Measurements from ENCODE around the gene KIF19.

The KIF19 gene

GRCh38 chr17:74374858-74375257 lies 48.8 kb downstream of the KIF19 start:
- no peak for DNase-seq
- no peak for TF ChIP-seq CTCF (IDR thresholded peaks at IDR 0.05; ENCODE audit: low read depth, low read length, missing control alignments)
- no peaks in the 10 kb centered on the region for H3K36me3 ChIP-seq (replicated peaks)

GRCh38 chr17:74379495-74380085 lies 53.6 kb downstream of the KIF19 start:
- in situ Hi-C loops (cut with HindIII; ENCODE audit: low pct_ligation_motif_present, low sequenced_read_pairs): no loop called here
- no peaks in the 10 kb centered on the region for H3K36me3 ChIP-seq (replicated peaks)
- H3K27ac ChIP-seq: no peak overlapping the region
- peak; percentile 71 for DNase-seq
- peak; percentile 86 for TF ChIP-seq CTCF (IDR thresholded peaks at IDR 0.05; ENCODE audit: low read depth, low read length, missing control alignments)
- H3K27me3 ChIP-seq (replicated peaks): no peaks in the 10 kb centered on the region
- H3K4me3 ChIP-seq (ENCODE audit: low read depth, low read length): no peak overlapping the region

More at GRCh38 chr17:74374858-74375257, 48.8 kb downstream of the KIF19 start:
- Histone ChIP-seq H3K4me3 (ENCODE audit: low read depth, low read length) (no peak overlapping the region), H3K27me3 (replicated peaks) (no peaks in the 10 kb centered on the region), H3K27ac (no peak overlapping the region)
- in situ Hi-C loops (cut with HindIII; ENCODE audit: low pct_ligation_motif_present, low sequenced_read_pairs): no loop called here

- TF ChIP-seq CTCF (IDR thresholded peaks at IDR 0.05; ENCODE audit: low read depth, low read length, missing control alignments): no peak
- H3K27me3 ChIP-seq (replicated peaks): no peaks in the 10 kb centered on the region
- H3K36me3 ChIP-seq (replicated peaks): no peaks in the 10 kb centered on the region
- H3K27ac ChIP-seq: no peak overlapping the region
- no peak for DNase-seq
- no peak overlapping the region for H3K4me3 ChIP-seq (ENCODE audit: low read depth, low read length)
- in situ Hi-C loops (cut with HindIII; ENCODE audit: low pct_ligation_motif_present, low sequenced_read_pairs): no loop called here
These were observed 54.3 kb downstream of the KIF19 start for GRCh38 chr17:74380086-74380958.

DNA sequence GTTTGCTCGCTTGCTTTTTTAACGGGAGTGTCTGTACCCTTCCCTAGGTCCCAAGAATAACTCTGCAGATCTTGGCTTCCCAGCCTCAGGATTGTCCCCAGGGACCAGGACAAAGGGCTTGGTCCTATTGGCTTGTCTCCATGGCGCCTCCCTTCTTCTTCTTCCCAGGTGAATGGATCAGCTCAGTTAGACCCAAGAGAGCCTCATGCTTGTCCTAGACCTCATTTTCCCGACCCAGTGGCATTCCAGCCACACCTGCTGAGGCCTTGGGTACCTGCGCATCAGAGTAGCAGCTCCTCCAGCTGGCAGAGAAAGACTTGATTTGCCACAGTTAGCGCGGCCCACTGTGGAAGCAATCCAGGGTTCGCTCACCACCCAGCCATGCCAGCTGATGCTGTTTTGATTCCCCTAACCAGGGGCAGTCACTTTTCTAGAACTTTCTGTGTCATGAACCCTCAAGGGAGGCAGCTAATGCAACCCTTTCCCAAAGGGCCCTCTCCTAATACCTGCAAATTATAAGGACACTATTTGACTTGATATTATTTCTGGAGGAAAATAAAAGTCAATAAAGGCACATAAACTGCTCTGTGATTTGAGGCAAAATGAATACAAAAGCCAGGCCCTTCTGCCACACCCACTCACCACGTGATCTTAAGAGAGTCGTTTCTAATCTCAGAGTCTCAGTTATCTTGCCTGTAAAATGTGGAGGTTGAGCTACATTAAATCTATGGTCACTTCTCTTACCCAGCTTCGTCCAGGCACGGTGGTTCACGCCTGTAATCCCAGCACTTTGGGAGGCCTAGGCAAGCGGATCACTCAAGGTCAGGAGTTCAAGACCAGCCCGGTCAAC lies 55.2 kb downstream of the KIF19 start:
- Histone ChIP-seq H3K27ac (no peak overlapping the region), H3K4me3 (ENCODE audit: low read depth, low read length) (no peak overlapping the region), H3K36me3 (replicated peaks) (no peaks in the 10 kb centered on the region), H3K27me3 (replicated peaks) (no peaks in the 10 kb centered on the region)
- DNase-seq: no peak
- no peak for TF ChIP-seq CTCF (IDR thresholded peaks at IDR 0.05; ENCODE audit: low read depth, low read length, missing control alignments)
- in situ Hi-C loops (cut with HindIII; ENCODE audit: low pct_ligation_motif_present, low sequenced_read_pairs): no loop called here

DNA sequence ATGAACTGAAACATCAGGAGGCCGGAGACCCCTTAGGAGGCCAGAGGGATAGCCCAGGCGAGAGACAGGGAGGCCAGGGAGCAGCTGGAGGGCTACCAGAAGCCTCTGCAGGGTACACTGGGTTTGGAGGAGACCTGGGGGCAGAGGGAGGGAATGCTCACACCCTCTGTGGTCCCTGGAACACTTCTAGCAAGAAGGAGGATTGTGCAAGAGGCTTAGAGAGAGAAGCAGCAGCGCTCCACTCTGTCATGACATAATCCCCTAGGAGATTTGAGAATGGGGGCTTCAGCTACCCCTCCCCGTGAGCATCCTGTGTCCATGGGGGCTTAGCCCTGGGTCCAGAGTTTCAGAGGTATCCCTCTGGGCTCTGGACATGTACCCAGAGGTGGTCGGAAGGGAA lies 57.1 kb downstream of the KIF19 start:
- Histone ChIP-seq H3K36me3 (replicated peaks) (no peaks in the 10 kb centered on the region), H3K27me3 (replicated peaks) (no peaks in the 10 kb centered on the region), H3K27ac (no peak overlapping the region), H3K4me3 (ENCODE audit: low read depth, low read length) (no peak overlapping the region)
- no peak for DNase-seq
- TF ChIP-seq CTCF (IDR thresholded peaks at IDR 0.05; ENCODE audit: low read depth, low read length, missing control alignments): no peak
- in situ Hi-C loops (cut with HindIII; ENCODE audit: low pct_ligation_motif_present, low sequenced_read_pairs): no loop called here
